ENCODE data around the gene ING4. TPM values are rescaled to one million over a fixed set of nuclear protein-coding genes. Genes with fewer than 3 reads are reported as not detected.

Gene ING4
- total RNA-seq, 1 experiment from 2014 or later, result 20.1 TPM

DNA sequence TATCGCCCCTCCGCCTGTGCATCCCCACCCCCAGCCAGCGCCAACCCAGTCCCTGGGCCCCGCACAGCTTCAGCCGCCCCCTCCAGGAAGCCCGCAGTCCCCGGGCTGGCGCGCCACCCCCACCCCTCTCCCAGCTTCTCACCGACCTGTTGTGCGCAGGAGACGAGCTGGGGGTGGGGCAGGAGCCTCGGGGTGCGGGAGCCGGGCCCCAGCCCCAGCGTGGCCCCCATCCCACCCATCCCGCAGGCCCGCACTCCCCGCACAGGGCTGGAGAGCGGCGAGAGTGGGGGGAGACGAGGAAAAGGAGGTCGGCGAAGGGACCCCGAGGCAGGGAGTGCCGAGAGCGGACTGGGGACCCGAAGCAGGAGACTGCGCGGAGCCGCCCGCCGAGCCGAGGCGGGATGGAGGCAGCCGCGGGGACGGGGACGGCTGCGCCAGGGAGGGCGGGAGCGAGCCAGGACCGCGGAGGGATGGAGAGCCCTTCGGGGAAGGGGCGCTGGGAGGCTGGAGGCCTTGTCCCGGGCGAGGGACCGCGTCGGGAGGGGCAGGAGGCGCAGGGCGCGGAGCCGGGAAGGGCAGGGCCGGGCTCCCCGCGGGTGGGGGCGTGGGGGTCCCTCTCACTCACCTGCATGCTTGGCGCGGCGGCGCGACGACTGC lies 37.2 kb upstream of the ING4 start:
- no peaks in the 10 kb centered on the region for H3K79me1 ChIP-seq (ENCODE audit: insufficient read depth, low read depth, low read length, poor library complexity, severe bottlenecking)
- H3K79me2 ChIP-seq (ENCODE audit: insufficient read depth, low read length), result no peaks in the 10 kb centered on the region
- peaks cover 64% of the 10 kb centered on the region for H3K27me3 Mint-ChIP-seq (ENCODE audit: low read depth)
- H2AK5ac ChIP-seq (ENCODE audit: insufficient read length, low read length), result no peak overlapping the region
- H3K4me2 ChIP-seq (ENCODE audit: insufficient read depth, insufficient read length, low read length), result peak overlapping the region; percentile 79
- no peak overlapping the region for H4K5ac ChIP-seq (ENCODE audit: insufficient read length, low read depth, low read length)
- peaks cover 0 to 2% of the 10 kb centered on the region in 2 experiments; a peak in 2 of 5 replicates for H3K9me3 Mint-ChIP-seq
- H3K14ac ChIP-seq (ENCODE audit: insufficient read depth, low read length), result peak overlapping the region; percentile 44; the same call in 1 of the 2 replicates
- peaks cover 23 to 27% of the 10 kb centered on the region in 2 experiments for H3K4me1 Mint-ChIP-seq
- H3K4me1 ChIP-seq (ENCODE audit: insufficient read depth, low read length), result peaks cover 4% of the 10 kb centered on the region
- H3K56ac ChIP-seq (ENCODE audit: insufficient read length, low read depth, low read length), result no peak overlapping the region
- H3K23ac ChIP-seq (ENCODE audit: insufficient read length, low read depth, low read length), result no peak overlapping the region
- H3K27me3 ChIP-seq (ENCODE audit: insufficient read depth, low read length), result peaks cover 3% of the 10 kb centered on the region; the same call in 1 of the 2 replicates
- H3K27ac ChIP-seq (ENCODE audit: insufficient read length, low read depth, low read length), result no peak overlapping the region
- peaks cover 0 to 13% (median 5%) of the 10 kb centered on the region in 3 experiments for H3K36me3 Mint-ChIP-seq (ENCODE audit: insufficient read depth in 1 of 3, low read depth in 3 of 3)
- no peak overlapping the region for H4K91ac ChIP-seq (ENCODE audit: insufficient read length, low read depth, low read length)
- no peak overlapping the region for H3K18ac ChIP-seq (ENCODE audit: insufficient read length, low read depth, low read length)
- H2AFZ ChIP-seq (ENCODE audit: low read length), result no peak overlapping the region
- no peak overlapping the region for H2BK120ac ChIP-seq (ENCODE audit: low read depth, low read length, poor library complexity, severe bottlenecking)
- H3K27ac Mint-ChIP-seq, result no peak overlapping the region
- H2BK5ac ChIP-seq (ENCODE audit: insufficient read length, low read length), result no peak overlapping the region
- no peaks in the 10 kb centered on the region for H3K9me3 ChIP-seq (ENCODE audit: control insufficient read depth, low read depth, low read length)
- no peak overlapping the region for H2BK12ac ChIP-seq (ENCODE audit: insufficient read length, low read depth, low read length)
- TF ChIP-seq CTCF (conservative IDR thresholded peaks at IDR 0.05), result no peak
- no peak overlapping the region for H3K9ac ChIP-seq (ENCODE audit: extremely low read depth, insufficient read length, low read length)
- no peak overlapping the region for H2BK15ac ChIP-seq (ENCODE audit: low read depth, low read length)
- peaks cover 17% of the 10 kb centered on the region for H3K23me2 ChIP-seq (ENCODE audit: insufficient read length, low read depth, low read length, poor library complexity, severe bottlenecking)
- peak; percentile 65 for DNase-seq
- H4K8ac ChIP-seq (replicated peaks; ENCODE audit: insufficient read length, low read depth, low read length), result no peak overlapping the region
- WGBS (ENCODE audit: extremely low coverage, insufficient read length, low lambda C conversion rate), result no CpG with 5 or more reads among the region's 65 CpGs
- no peak overlapping the region for H3K4ac ChIP-seq (ENCODE audit: low read depth, low read length)
- peak overlapping the region; percentile 74 to 92 for H3K4me3 Mint-ChIP-seq
- no peak overlapping the region for H3T11ph ChIP-seq (ENCODE audit: low read length)
- no peak overlapping the region for H2BK20ac ChIP-seq (ENCODE audit: low read depth, low read length, poor library complexity, severe bottlenecking)
- H4K20me1 ChIP-seq (ENCODE audit: control insufficient read depth, insufficient read depth, insufficient read length), result no peaks in the 10 kb centered on the region

Data from H9 (cell line).